Activated naive CD8-positive, alpha-beta T cell treated with anti-CD3 and anti-CD28 coated beads, Interleukin-2, amount 50 U/mL, for 16 hours (primary cell): ENCODE measurements around the gene RNF4.
A peak's percentile ranks its signal among the peaks of the same experiment; 100 is the strongest.

Experiments
- DNase-seq: peaks from one replicate; pipeline ENCODE4 v3.0.0-alpha.2; 2020; ENCODE audit warnings: low read depth, low spot score

Gene RNF4

GRCh38 chr4:2437475-2438215 is 31.3 kb upstream of the RNF4 start:
- DNase-seq, result no peak

DNA sequence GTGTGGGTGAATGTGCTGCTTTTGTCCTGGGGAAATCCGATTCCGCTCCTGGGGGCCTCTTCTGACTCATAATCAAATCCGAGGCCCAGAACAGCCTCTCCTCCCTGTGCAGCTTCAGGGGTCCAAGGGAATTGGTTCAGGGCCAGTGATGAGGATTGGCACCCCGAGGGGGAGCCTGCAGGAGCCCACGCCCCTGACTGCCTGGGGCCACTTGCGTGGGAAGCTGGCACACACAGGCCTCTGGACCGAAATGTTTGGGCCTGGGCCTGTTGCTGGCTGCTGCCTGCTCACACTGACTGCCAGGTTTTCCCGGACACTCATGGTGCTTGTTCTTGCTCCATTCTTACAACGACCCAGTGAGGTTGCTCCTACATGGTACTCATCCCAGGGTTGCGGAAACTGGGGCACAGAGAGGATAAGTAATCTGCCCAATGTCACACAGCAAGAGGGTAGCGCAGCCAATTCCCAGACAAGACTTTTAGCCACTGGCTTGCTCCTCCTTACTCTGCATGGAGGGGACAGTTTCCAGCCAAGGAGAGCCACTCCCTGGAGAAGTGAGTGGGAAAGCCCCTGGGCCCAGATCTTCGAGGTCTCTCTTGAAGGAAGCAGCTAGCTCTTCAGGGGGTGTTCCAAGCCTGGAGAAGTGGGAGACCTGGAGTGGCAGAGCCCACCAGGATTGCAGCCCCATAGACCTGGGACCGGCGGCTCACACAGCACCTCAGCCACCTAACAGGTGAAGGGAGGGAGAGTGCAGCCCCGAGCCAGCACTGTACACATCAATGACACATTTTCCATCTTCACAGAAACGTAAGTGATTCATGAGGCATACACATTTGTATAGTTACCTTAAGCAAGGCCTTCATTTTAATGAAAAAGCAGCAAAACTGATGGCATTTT is 29.8 kb upstream of the RNF4 start:
- no peak for DNase-seq

DNA sequence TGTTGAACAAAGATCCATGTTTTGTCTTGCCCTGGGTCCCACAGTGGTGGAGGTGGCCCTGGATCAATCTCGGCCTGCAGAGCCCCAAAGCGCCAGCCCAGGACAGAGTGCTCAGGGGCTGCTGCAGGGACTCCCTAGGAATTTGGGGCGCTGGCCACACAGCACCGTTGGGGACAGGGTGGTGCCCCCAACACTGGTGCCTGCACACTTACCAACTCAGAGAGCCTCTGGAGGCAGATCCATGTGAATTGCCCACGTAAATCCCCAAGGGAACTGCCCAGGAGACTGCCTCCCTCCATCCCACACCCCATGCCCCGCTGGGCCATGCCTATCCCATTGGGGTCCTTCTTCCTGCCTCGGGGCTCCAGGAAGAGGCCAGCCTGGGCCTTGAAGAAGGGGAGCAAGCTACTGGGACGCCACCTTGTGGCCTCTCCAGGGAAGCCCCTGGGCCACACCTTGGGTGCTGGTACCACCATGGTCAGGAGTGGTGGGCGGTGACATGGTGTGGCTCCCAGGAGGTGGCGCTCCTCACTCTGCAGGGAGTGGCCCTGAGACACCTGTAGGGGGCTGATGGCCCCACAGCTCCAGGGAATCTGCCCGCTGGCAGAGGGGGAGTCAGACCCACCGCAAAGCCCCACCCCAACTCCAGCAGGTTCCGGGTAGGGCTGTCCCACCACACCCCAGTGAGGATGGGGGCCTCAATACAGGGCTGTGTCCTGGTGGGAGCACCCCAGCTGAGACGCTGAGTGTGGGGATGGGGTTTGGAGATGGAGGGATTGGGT is 27.3 kb upstream of the RNF4 start:
- peak; percentile 42 for DNase-seq

- no peak for DNase-seq
Measured at GRCh38 chr4:2442175-2442993, 26.5 kb upstream of the RNF4 start.

DNA sequence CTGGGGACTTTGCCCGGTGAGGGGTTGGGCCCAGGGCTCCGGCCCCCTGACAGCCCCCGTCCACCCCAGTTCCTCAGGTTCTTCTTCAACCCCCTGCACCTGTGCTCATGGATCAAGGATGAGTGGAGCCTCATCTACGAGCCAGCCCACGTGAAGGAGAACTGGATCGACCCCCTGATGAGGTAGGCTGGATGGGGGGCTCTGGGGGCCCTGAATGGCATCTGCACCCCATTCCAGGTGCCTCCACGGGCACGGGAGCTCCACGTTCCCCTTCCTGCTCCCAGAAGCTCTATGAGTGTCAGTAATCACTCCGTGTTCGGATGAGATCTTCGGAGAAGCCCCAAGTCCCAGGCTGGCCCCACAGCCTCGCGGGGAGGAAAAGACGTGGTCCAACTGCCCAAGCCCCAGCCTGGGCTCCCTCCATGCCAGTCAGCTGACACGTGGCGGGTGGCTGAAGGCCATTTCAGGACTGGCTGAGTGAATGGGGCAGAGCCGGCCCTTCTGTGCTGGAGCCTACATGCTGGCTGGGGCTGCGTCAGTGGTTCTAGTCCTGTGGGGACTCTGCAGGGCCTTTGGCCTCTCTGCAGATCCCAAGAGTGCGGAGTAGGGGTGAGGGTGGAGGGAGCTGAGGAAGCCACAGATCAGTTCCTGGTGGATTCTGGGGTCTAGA is 25.7 kb upstream of the RNF4 start:
- DNase-seq, result no peak

DNA sequence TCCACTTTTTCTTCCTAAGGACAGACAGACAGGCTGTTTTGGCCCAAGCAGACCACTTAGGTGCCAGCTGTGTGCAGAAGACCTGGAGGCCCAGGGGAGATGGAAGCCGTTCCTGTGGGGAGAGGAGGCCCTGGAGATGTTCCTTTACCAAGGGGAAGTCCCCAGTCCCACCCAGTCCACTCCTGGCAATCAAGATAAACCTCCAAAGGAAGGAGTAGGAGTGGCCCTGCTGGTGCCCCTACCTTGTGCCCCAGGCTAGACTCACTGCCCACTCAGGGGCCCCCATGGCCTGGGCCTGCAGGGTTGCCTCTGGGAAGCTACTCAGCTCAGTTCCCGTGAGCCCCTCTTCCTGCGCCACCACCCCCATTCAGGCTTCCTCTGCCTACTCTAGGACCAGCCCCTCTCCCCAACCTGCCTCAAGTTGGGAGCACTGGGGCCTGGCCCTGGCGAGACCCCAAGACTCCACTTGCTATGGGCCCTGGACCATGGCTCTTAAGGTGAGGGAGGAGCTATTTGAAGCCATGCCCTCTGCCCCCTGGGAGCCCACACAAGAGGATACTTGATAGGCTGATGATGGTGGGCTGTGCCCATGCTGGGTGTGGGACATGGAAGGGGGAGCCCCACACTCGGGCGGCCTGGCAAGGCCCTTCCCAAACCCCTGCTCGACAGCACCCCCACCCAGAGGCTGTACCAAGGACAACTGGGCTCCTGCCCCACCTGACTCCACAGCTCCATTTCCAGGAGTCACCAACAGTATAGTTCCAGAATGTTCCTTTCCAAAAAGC is 24.8 kb upstream of the RNF4 start:
- DNase-seq, result no peak

DNA sequence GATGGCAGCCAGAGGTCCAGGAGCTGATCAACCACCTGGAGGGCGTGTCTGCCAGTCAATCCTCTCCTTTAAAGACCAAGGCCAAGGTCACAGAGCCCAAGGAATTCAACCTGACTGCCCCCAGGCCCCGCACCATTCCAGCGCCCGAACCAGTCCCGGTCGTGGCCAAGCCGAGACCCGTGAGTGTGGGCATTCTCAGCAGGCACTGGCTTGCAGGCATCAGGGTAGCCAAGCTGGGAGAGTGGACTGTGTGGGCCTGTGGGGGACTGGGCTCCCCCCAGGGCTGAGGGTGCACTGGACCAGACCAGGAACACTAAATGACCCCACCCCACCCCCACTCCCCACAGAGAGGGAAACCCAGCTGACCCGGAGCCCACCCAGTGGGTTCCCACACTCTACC is 23.8 kb upstream of the RNF4 start:
- no peak for DNase-seq

DNA sequence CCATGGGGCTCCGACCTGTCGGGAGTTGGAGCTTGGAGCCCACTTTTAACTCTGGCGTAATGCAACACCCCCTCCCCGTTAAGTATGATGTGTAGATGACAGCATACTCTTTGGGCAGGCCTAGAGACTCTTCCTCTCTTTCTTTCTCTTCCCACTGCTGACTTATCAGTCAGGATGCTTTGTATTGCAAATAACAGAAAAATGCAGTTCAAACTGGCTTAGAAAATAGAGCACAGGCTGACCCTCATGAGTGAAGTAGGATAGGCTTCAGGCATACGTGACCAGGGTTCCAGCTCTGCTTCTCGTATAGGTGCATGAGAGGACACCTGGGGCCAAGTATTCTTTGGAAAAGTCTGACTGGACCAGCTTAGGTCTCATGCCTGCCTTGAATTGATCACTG is 23.3 kb upstream of the RNF4 start:
- no peak for DNase-seq

- no peak for DNase-seq
Measured at GRCh38 chr4:2446656-2447564, 22.0 kb upstream of the RNF4 start.

DNA sequence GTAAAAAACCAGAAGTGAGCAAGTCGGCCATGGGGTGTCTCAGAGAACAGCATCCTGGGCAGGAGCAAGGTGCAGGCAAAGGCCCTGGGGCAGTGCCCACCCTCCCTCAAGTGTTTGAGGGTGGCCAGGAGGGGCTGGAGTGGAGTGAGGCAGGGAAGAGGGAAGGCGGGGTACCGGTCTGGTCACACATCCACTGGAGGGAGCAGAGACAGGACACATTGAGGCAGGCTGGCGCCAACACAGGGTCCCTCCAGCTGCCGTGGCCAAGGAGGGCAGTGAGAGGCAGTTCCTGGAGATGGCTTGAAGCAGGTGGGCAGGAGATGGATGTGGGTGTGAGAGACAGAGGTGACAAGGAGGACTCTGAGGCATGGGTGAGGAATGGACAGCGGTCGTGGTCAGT is 20.3 kb upstream of the RNF4 start:
- DNase-seq, result no peak

GRCh38 chr4:2449051-2449450 is 19.9 kb upstream of the RNF4 start:
- DNase-seq, result no peak

DNA sequence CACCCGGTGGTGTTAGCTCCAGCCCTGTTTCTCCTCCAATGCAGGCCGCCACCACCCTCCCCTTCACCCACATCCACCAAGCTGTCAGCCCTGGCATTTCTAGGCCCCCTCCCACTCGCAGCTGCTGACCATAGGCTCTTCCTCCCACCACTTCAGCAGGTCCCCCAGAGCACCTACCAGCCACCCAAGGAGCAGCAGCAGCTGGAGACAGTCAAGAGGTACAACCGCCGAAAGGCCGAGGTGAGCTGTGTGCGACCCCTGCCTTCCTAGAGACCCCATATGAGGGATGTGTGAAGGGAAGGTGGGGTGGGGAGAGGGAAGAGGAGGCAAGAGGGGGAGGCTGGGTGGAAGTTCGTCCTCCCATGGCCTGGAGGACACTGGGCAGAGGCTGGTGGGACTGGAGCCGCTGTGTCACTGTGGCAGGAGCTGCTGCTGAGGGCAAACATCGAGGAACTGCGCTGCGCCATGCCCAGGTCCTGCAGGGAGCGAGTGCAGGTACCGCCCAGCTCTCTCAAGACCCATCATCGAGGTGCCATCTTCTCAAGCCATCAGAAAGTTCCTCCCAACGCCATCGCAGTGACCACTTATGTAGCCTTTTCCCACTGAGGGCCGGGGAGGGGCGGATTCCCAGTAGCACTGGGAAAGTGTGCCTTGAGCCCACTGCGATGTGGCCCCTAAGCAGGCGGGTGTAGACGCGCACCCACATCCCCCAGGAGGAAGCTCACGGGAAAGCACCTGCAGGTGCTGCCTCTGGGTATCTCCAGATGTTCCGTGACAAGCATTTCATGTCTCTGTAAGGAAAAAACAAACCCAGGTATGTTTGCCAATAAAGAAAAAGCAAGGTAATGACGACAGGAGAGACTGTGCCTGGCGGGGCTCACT is 19.2 kb upstream of the RNF4 start:
- no peak for DNase-seq

DNA sequence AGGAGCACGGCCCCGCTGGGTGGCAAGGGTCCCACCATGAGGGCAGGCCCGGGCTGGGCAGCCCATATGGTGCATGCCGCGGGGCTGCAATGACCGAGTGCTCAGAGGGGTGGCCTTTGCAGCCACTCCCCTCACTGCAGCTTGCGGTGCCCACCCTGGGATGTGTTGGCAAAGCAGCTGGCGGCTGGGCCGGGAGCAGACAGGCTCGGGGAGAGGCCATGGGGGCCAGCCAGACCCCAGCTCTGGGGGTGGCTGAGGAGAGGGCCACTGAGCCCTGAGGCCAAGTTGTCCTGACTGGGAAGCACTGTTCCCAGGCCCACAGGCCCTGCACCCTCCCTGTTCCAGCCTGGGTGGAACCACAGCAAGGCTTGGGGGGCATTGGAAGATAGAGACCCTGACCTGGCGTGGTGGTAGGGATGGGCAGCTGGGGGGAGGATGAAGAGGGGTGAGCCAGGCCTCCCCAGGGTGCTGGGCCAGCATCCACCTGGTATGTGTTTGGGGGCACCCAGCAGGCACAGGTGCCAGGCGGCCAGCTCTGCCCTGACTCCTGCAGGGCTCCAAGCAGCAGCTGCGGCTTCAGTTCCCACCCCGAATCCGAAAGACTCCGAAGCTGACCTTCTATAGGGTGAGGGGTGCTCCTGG is 18.4 kb upstream of the RNF4 start:
- DNase-seq, result no peak

- DNase-seq, result no peak
Measured at GRCh38 chr4:2451036-2451520, 17.8 kb upstream of the RNF4 start.

DNA sequence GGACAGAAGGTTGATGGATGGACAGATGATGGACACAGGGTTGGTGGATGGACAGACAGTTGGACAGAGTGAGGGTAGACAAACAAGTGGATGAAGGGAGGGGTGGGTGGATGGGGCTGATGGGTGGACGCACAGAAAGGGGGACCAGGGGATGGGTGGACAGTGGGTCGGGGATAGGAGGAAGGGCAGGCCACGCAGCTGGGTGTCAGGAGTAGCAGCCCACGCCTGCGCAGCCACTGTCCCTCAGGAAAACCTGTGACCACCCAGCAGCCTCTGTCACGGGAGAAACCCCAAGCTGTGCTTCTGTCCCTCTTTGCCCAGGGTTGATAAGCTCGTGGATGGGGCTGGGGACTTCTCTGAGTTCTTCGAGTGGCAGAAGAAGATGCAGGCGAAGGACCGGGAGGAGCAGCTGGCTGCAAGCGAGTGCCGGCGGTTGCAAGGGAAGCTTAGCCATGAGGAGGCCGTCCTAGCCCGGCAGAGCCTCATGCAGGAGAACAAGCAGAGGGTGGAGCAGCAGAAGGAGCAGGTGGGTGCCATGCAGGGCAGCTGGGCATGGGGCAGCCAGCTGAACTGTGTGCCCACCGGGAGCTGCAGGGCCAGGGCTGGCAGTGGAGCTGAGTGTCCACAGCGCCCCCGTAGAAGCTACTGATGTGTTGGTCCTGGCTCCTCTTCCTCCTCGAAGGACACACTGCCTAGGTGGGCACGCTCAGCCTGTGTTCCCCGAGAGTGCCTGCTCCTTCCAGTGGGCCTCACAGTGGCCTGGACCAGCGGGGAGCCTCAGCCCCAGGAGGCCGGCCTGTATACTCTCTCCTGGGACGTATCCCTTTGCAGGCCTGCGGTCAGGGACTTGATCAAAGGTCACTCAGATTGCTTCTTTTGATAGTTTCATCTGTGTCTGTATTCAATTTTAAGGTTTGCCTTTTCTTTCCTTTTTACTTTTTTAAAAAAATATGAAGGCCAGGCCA is 16.8 kb upstream of the RNF4 start:
- no peak for DNase-seq
